GM13977 (cell line): Measurements from ENCODE around the gene ACER1.
A peak's percentile ranks its signal among the peaks of the same experiment; 100 is the strongest.

Source experiments
- DNase-seq: peaks from one replicate; pipeline ENCODE4 v3.0.0; 2012; ENCODE audit warnings: low spot score
- in situ Hi-C: fragments of 300-500 bp; cut with MboI; formaldehyde crosslinking; loops from one replicate; pipeline ENCODE4 v1.12.0; 2022; ENCODE audit warnings: low sequenced_read_pairs, low pct_unique_long_range_greater_than_20kb, mixed read lengths, inconsistent platforms; ENCODE audit not compliant: unreplicated experiment
- TF ChIP-seq, protein P1 (sequence below): IDR thresholded peaks from 2 replicates; pipeline ENCODE4 v1.5.1; 2012; ENCODE audit warnings: mild to moderate bottlenecking, control low read depth; ENCODE audit not compliant: insufficient read depth; ENCODE audit errors: extremely low read depth, missing control alignments

Gene ACER1

DNA sequence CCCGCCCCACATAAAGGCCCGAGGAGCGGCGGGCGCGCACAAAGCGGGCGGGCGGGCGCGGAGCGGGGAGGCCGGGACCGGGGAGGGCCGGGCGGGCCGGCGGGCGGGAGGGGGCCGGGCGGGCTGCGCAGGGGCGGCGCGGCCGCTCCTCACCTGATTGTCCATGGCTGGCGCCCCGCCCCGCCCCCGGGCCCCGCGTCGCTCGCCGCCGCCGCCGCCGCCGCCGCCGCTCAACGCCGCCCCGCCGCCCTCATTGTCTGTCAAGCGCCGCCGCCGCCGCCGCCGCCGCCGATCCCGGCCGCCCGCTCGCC is 53.8 kb downstream of the ACER1 start:
- TF ChIP-seq, protein P1, sequence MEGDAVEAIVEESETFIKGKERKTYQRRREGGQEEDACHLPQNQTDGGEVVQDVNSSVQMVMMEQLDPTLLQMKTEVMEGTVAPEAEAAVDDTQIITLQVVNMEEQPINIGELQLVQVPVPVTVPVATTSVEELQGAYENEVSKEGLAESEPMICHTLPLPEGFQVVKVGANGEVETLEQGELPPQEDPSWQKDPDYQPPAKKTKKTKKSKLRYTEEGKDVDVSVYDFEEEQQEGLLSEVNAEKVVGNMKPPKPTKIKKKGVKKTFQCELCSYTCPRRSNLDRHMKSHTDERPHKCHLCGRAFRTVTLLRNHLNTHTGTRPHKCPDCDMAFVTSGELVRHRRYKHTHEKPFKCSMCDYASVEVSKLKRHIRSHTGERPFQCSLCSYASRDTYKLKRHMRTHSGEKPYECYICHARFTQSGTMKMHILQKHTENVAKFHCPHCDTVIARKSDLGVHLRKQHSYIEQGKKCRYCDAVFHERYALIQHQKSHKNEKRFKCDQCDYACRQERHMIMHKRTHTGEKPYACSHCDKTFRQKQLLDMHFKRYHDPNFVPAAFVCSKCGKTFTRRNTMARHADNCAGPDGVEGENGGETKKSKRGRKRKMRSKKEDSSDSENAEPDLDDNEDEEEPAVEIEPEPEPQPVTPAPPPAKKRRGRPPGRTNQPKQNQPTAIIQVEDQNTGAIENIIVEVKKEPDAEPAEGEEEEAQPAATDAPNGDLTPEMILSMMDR = no peak
- in situ Hi-C loops = no loop called here
- DNase-seq = no peak

DNA sequence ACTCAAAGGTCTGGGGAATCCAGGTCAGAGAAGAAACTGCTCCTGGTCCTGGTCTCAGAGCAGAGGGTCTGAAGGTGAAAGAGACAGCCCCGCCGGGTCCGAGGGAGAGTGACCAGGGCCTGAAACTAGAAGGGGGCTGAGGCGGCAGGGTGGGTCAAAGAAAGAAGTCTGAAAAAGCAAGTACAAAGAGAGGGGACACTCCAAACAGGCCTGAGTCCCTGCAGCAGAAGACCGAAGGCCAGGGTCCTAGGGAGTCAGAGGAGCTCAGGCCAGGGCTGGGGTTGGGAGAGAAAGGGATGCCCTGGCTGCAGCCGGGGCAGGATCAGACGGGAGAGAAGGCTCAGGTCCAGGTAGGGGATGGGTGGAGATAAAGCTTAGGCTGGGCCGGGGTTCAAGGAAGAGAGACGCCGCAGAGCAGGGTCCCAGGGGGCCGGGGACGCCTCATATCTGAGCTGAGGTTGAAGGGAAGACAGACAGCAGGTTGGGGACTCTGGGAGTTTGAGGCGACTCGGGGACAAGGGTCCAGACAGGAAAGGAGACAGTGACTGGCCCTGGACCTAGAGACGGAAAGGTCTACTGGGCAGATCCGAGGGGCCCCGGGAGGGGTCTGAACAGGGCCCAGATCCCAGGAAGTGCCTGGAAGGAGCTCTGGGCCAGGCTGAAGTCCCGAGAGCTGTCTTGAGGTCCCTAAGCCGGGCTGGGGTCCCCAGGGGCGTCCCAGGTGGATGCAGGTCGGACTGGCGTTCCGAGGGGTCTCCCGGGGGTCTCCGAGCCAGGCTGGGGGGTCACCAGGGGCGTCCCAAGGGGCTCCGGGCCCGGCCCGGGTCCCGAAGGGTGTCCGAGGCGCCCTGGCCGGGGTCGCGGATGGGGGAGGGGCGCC is 54.4 kb downstream of the ACER1 start:
- in situ Hi-C loops = no loop called here
- DNase-seq = peak; percentile 41
- TF ChIP-seq, protein P1 = no peak

DNA sequence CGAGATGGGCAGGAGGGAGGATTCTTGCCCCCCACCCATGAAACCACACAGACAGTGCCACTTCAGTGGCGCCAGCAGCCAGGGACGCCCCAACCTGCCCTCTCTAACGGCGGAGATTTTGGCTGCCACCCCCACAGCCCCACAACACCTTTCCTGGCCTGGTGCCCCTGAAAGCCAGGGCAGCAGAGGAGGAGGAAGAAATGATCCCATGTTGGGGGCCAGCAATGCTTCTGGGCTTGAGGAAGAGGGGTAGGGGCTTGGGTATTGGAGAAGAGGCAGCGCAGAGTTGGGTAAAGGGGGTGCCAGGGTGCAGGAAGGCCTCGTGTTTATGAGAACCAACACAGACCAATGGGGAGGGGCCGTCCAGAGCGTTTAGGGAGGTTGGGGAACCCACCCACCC is 55.4 kb downstream of the ACER1 start:
- in situ Hi-C loops = no loop called here
- no peak for DNase-seq
- TF ChIP-seq, protein P1 = no peak

DNA sequence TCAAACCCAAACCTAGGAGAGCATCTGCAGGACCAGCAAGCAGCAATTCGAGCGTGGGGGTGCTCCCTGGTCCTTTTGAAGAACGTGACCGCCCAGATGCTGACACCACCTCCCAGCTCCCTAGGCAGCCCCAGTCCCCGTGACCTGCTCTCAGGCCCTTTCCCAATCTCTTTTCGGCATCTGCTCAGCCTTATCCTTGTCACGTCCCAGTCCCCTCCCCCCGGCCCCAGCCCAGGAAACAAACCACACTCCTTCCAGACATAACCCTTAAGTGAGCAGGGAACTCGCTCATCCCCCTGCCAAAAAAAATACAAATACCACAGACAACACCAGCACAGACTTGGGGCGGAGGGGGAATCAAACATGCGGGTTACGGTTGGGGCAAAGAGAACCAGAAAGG is 57.0 kb downstream of the ACER1 start:
- in situ Hi-C loops = no loop called here
- TF ChIP-seq, protein P1 = no peak
- no peak for DNase-seq

DNA sequence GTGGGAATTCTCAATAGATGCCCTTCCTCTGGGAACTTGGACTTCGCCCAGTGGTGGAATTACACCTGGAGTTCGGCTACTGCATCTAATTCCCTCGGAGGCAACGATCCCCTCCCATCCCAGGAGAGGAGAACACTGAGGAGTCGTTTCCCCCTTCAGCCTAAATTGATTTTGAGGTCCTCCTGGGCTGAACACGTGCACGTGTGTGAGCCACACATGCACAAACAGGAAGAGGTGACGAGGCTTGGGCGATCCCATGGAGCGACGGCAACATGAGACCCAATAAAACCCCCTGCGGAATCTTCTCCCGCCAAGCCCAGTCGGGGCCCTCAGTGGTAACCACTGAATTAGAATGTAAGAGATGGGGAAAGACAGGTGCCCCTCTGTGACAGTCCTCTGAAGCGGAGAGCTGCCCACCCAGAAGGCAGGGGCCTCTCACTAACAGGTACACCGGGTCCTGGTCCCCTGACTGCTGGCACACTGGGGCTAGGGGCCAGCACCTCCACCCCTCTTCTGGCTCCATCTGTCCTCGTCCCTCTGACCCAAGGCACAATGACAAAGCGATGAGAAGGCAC is 58.2 kb downstream of the ACER1 start:
- DNase-seq = no peak
- TF ChIP-seq, protein P1 = no peak
- in situ Hi-C loops = no loop called here

DNA sequence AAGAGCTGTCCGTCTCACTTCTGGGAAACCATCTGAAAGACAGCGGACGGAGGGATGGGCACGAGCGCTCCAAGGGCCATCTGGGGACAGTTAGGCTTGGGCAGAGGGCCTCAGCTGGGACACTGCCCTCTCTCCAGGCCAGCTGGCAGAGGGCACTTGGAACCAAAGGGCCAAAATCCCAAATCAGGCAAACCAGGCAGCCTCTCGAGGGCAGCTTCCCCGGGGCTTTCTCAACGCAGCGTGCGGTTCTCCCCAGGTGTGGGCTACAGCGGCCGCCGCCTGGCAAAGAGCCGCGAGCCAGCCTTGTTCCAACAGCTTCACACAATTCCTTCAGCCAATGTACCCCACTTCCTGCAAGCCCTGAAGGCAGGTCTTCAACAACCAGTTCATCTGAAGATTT is 58.7 kb downstream of the ACER1 start:
- DNase-seq = no peak
- in situ Hi-C loops = no loop called here
- TF ChIP-seq, protein P1 = no peak
